NCI-H1436 treated with DMSO at 0.1 percent for 48 hours (cell line): ENCODE results near the gene IGFL4.

ENCODE experiments used
- DNase-seq: peaks from one replicate; lab custom pipeline; 2025; lab: John Stamatoyannopoulos, UW

Gene IGFL4

DNA sequence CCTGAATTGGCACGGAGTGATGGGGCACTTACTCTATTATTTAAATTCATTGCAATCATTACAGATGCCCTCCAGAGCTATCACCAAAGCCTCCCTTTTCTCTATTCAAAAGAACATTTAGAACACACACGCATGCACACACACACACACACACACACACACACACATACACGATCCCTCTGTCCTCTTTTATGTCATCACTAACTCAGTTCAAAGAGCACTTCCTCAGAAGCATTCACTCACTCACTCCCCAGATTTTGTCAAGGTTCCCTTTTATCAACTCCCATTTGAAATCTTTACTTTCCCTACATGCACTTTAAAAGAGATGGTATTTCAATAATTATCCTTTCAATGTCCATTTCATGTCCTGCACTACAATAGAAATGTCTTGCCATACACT, 22.4 kb upstream of the IGFL4 start:
- no peak for DNase-seq

GRCh38 chr19:46060012-46060411, 19.2 kb upstream of the IGFL4 start:
- DNase-seq = no peak

DNA sequence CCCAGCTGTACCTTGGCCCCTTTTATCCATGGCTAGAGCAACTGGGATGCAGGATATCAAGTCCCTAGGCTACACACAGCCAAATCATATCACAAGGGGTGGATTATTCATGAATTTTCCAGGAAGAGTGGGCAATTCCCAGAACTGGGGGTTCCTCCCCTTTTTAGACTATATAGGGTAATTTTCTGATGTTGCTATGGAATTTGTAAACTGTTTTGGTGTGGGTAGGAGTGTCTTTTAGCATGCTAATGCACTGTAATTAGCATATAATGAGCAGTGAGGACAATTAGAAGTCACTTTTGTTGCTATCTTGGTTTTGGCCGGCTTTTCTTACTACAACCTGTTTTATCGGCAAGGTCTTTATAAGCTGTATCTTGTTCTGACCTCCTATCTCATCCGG, 18.0 kb upstream of the IGFL4 start:
- DNase-seq = no peak

GRCh38 chr19:46056536-46056935, 15.7 kb upstream of the IGFL4 start:
- DNase-seq = no peak

DNA sequence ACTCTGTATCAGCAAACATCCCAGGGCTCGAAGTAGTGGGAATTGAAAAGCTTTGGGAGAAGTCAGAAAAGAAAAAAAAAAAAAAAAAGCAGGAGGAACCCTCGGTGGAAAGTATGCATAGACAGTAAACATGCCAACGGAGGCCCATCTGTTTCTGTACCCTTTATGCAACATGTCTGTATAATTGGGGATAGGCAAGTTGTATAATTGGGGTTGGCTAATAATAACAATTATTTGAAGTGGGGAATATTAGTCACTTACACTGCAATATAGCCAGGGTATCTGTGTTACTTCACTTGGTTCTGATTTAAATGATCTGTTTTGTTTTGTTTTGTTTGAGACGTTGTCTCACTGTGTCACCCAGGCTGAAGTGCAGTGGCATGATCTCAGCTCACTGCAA, 12.1 kb upstream of the IGFL4 start:
- DNase-seq = no peak

- no peak for DNase-seq
Observed at GRCh38 chr19:46049597-46049996, 8.8 kb upstream of the IGFL4 start.

DNA sequence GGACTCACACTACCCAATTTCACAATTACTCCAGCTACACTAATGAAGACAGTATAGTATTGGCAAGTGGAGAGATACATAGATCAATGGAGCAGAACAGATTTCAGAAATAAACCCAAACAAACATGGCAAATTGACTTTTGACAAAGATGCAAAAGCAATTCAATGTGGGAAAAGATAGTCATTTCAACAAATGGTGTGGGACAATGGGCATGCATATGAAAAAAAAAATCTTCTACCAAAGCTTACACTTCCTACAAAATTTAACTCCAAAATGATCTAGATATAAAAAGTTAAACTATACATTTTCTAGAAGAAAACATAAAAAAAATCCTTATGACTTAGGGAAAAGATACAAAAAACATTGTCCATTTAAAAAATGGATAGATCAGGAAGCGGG, 2.7 kb upstream of the IGFL4 start:
- DNase-seq = no peak

GRCh38 chr19:46042252-46042883, 1.6 kb upstream of the IGFL4 start:
- no peak for DNase-seq

GRCh38 chr19:46040125-46040524, 677 bp downstream of the IGFL4 start:
- no peak for DNase-seq

DNA sequence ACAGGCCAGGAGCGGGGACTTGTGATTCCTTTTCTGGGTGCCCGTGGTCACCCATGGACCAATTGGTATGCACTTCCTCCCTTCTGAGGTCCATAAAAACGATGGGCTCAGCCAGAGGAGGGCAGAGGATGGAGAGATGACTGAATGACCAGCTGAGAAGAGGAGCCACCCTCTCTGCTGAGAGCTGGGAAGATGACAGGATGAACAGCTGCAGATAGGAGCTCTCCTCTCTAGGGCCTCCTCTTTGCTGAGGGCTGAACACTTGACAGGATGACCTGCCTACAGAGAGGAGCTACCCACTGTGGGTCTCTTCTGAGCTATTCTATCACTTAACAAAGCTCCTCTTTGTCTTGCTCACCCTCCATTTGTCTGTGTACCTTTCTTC, 4.1 kb downstream of the IGFL4 start:
- DNase-seq = no peak

DNA sequence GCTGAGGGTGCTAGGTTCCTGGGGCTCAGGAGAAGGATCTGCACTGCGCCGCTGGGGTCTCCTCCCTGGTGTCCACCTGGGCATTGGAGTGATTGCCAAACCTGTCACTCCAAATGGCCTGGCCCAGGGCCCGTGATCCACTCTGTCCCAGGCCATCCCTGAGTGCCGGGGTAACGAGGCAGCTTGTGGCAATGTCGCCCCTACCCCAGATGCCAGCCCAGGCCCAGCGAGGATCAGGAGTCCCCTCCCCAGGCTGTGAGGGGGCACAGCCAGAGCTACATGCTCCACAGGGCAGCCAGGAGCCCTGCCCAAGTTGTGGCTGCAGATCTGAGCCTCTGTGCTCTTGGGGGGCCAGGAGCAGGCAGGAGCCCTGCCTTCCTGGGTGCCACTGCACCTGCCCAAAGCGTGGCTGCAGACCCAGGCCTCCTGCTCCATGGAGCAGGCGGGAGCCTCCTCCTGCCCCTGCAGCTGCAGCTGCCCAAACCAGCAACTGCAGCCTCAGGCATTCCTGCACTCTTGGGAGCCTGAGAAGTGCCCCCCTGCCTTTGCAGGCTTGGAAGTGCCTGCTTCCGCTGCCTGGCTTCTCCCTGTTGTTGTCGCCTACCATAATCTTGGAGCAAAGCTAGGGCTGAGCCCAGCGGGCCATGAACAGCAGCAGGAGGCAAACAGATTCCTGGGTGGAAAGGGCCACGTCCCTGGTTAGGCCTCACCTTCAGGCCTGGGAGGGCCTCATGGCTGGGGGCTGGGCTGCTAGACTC, 4.6 kb downstream of the IGFL4 start:
- DNase-seq = no peak

DNA sequence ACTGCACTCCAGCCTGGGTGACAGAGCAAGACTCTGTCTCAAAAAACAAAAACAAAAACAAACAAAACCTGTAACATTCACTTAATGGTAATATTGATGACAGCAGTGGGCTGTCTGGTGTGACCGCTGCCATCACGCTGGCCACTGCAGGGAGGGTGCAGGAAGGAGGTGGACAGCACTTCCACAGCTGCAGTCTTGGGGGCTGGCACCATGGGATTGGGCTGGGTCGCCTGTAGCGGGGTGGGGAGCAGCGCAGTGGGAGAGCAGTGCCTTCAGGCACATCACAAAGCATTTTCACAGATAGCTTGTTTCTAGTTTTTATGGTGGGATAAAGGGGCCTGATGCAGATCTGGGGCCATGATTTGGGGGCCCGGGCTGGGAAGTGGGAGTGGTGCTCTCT, 5.3 kb downstream of the IGFL4 start:
- DNase-seq = no peak

- no peak for DNase-seq
Observed at GRCh38 chr19:46033401-46033800, 7.4 kb downstream of the IGFL4 start.

DNA sequence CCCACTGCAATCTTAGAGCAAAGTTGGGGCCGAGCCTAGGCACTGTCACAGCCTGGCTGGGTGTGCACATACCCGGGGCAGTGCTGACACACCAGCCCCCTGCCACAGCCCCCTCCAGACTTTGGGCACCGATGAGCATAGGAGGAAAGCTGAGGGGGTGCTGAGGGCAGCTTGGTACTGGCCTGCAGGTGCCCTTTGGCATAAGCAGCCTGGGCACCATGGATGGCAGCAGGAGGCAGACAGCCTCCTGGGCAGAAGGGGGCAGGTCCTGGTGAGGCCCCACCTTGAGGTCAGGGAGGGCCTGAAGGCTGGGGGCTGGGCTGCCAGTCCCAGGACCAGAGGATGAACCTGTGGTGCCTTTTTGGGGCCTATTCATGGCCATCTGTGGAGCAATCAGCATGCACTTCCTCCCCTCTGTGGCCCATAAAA, 8.2 kb downstream of the IGFL4 start:
- no peak for DNase-seq

- no peak for DNase-seq
Observed at GRCh38 chr19:46031781-46032596, 8.8 kb downstream of the IGFL4 start.

DNA sequence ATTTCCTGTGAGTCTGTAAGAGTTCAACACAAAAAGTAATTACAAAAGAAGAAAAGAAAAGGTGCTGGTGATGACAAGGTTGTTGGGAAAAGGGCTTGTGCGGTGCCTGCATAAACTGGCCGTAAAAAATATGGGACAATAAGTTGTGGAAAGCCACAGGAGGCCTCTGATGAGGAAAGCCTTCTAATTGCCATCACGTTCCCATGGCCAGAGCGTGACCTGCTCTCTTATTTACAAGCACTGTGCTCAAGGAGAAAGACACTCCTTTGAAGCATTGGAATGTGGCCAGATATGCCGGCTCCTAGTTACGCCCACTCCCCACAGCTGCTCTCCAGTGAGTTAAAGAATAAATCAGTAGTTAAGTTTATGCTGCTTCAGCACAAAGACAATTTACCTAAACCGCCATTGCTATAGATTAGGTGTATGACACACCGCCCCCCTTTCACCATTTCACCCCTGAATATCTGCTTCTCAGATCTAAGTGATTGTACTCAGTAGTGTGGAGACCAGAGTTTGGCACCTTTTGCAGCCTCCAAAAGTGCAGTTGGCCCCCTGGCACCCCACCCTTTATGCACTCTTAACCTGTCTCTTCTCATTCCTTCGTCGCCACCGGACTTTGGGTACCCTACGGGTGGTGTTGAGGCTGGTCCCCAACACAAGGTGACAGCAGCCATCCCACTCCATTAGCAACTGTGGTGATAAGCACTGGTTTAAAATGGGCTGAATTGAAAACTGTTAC, 9.8 kb downstream of the IGFL4 start:
- DNase-seq = no peak

GRCh38 chr19:46025835-46026234, 15.0 kb downstream of the IGFL4 start:
- no peak for DNase-seq

- no peak for DNase-seq
Observed at GRCh38 chr19:46023311-46023779, 17.5 kb downstream of the IGFL4 start.

DNA sequence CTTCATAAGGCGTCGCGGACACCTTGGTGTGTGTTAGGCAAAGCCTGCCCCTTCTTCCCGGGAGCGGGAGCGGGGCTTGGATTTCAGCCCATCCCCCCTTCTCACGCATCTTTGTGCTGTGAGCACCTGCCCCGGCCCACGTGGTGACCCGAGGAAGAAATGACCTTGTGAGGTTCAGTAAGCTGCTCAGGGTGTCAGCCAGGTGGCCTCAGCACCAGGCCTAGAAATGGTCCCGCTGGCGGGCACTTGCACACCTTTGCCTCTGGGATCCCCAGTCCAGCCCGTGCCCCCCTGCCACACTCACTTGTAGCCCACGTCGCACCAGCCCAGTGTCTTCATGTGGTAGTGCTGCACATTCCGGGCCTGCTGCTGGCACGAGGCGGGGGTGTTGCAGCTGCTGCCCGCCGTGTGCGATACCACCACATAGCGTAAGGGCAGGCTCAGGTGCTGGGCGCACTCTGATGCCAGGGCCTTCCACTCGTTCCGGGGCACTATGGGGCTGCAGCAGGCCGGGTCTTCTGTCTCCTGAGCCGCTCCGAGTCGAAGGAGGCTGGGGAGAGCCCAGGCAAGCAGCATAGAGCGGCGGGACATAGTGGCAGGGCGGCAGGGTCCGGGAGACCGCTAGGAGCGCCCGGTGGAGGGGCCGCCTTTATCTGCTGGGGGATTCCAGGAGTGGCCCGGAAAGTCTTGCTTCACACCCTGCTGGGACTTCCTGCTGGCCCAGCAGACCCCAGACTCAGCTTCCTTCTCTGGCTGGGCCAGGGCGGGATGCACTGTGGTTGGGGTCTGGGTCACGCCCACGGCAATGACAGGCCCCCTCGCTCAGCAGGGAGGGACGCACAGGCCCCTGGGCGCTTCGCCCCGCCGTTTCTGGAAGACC, 18.1 kb downstream of the IGFL4 start, which contains the start of gene PGLYRP1:
Gene PGLYRP1 (minus strand): TSS at position 623 of the 880 bp plus-strand sequence. CDS start 32 bp downstream, at position 591.
- DNase-seq = no peak

- DNase-seq = no peak
Observed at GRCh38 chr19:46022061-46022430, 18.8 kb downstream of the IGFL4 start.

GRCh38 chr19:46021531-46022041, 19.2 kb downstream of the IGFL4 start:
- DNase-seq = no peak
